IMR-90 (cell line): ENCODE results near the gene PNPLA1.

ENCODE experiments used
- BHLHE40 ChIP-seq: fragments of 150-350 bp; IDR thresholded peaks from 2 replicates; pipeline ENCODE4 v1.6.1; 2016; ENCODE audit warnings: mild to moderate bottlenecking, low read depth, low read length
- CTCF ChIP-seq: conservative IDR thresholded peaks from 2 replicates; pipeline ENCODE4 v1.5.1; 2012; ENCODE audit warnings: mild to moderate bottlenecking, low read depth, low read length, improper control_type of control experiment
- ELK1 ChIP-seq: fragments of 150-350 bp; IDR thresholded peaks from 2 replicates; pipeline ENCODE4 v1.6.1; 2016; ENCODE audit warnings: low read depth, mild to moderate bottlenecking, low read length, moderate library complexity, borderline replicate concordance
- MAZ ChIP-seq: IDR thresholded peaks from 2 replicates; pipeline ENCODE4 v1.6.1; 2012; ENCODE audit warnings: low read depth, mild to moderate bottlenecking, low read length, improper control_type of control experiment, moderate library complexity, borderline replicate concordance
- POLR2A ChIP-seq: IDR thresholded peaks from 2 replicates; pipeline ENCODE4 v1.6.1; 2012; ENCODE audit warnings: mild to moderate bottlenecking, low read depth, low read length
- USF2 ChIP-seq: fragments of 150-350 bp; IDR thresholded peaks from 2 replicates; pipeline ENCODE4 v1.6.1; 2017; ENCODE audit warnings: mild to moderate bottlenecking, antibody characterized with exemption, low read length, low read depth

GRCh38 chr6:36318690-36319435 lies 49.0 kb downstream of the PNPLA1 start:
- no peak for TF ChIP-seq POLR2A
- no peak for TF ChIP-seq CTCF
- no peak for TF ChIP-seq ELK1
- no peak for TF ChIP-seq BHLHE40
- no peak for TF ChIP-seq MAZ
- TF ChIP-seq USF2 = no peak
